ENCODE data around the gene CCDC157.
A peak's percentile ranks its signal among the peaks of the same experiment; 100 is the strongest.
"Not testable (repeated sequence)": the region's sequence is repeated elsewhere in the genome, so short reads cannot be mapped to it uniquely, and the experiment has no call there.

The CCDC157 gene

GRCh38 chr22:30326255-30326705 lies 30.5 kb upstream of the CCDC157 start:
- DNase-seq = peak; percentile 30

- peak; percentile 91 for DNase-seq
Observed at GRCh38 chr22:30326706-30327362, 30.0 kb upstream of the CCDC157 start, which contains the start of gene TBC1D10A. Gene TBC1D10A, minus strand, starts transcription at chr22:30326941. Its CDS starts 60 bp downstream, at chr22:30326881.

- DNase-seq = no peak
Observed at GRCh38 chr22:30327864-30328345, 28.9 kb upstream of the CCDC157 start.

GRCh38 chr22:30328466-30329049 lies 28.2 kb upstream of the CCDC157 start:
- DNase-seq = no peak

GRCh38 chr22:30332551-30332950 lies 24.3 kb upstream of the CCDC157 start:
- DNase-seq = no peak

GRCh38 chr22:30332994-30333706 lies 23.7 kb upstream of the CCDC157 start:
- no peak for DNase-seq

GRCh38 chr22:30333707-30334087 lies 23.1 kb upstream of the CCDC157 start:
- no peak for DNase-seq

- no peak for DNase-seq
Observed at GRCh38 chr22:30334646-30335045, 22.2 kb upstream of the CCDC157 start.

GRCh38 chr22:30335236-30335635 lies 21.6 kb upstream of the CCDC157 start:
- DNase-seq = no peak

GRCh38 chr22:30336752-30337460 lies 19.9 kb upstream of the CCDC157 start:
- no peak for DNase-seq

- no peak for DNase-seq
Observed at GRCh38 chr22:30337461-30337778, 19.4 kb upstream of the CCDC157 start.

GRCh38 chr22:30338341-30338740 lies 18.5 kb upstream of the CCDC157 start:
- not testable (repeated sequence) for DNase-seq

- no peak for DNase-seq
Observed at GRCh38 chr22:30338802-30339201, 18.0 kb upstream of the CCDC157 start.

- no peak for DNase-seq
Observed at GRCh38 chr22:30340911-30341685, 15.7 kb upstream of the CCDC157 start.

GRCh38 chr22:30344447-30345200 lies 12.2 kb upstream of the CCDC157 start:
- DNase-seq = no peak

GRCh38 chr22:30347255-30347892 lies 9.4 kb upstream of the CCDC157 start:
- no peak for DNase-seq

- DNase-seq = no peak
Observed at GRCh38 chr22:30348404-30348803, 8.4 kb upstream of the CCDC157 start.

GRCh38 chr22:30348809-30349208 lies 8.0 kb upstream of the CCDC157 start:
- DNase-seq = no peak

- no peak for DNase-seq
Observed at GRCh38 chr22:30351226-30351625, 5.6 kb upstream of the CCDC157 start.

- DNase-seq = no peak
Observed at GRCh38 chr22:30354644-30355043, 2.2 kb upstream of the CCDC157 start.

- DNase-seq = no peak
Observed at GRCh38 chr22:30357236-30357570, 396 bp downstream of the CCDC157 start.
